ENCODE results near the gene TTLL8.
A peak's percentile ranks its signal among the peaks of the same experiment; 100 is the strongest.
"Not testable (repeated sequence)": the region's sequence is repeated elsewhere in the genome, so short reads cannot be mapped to it uniquely, and the experiment has no call there.

TTLL8 gene

DNA sequence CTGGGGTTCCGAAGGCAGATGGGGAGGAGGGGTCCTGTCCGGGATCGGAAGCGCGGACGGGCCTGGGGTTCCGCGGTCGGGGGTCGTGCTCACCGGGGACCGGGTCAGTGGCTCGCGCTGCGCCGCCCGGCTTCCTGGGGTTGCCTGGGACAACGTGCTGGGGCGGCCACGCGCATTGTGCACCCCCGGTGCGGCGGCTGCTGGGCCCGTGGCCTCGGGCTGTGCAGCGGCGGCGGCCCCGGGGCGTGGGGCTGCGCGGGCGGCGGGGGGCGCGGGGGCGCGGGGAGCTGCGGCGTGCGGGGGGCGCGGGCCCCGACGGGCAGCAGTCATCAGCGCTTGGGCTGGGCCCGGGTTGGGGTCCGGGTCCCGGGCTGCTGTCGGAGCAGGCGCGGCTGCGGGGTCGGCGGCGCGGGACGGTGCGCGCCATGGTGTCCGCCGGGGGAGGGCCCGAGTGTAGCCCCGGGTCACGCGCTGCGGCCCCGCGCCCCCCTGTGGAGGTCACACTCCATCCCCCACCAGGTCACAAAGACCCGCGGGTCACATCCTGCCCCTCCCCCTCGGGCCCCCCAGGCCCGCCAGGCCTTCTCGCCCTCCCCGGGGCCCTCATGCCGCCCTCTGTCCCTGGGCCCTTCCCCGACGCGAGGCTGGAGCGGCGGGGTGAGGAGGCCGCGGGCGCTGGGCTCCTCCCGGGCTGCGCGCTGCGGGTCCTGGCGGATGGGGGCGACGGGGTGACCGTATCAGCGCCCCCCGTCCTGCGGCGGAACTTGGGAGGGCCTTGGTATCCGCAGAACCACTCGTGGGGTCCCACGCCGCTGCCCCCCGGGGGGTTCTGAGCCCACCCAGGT lies at the start of gene TTLL8:
Gene TTLL8, minus strand, starts transcription at position 238 of the 845 bp plus-strand sequence.
- DNase-seq: no peak

DNA sequence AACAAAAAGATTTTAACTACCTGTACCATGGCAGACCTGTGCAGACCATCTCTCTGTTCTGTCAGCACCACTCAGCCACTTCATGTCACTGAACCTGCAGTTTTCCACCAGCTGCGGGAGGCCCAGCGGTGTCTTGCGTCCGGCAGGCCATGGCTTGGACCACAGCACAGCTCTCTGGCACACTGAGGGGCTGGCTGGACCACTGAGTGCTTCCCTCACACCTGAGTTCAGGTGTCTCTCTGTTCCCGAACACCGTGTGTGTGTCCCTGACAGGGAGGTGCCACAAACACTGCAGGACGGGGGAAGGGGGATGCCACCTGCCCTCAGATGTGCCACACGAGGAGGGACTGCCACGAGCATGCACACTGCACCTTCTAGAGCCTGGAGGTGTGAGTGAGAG lies 49.4 kb upstream of the TTLL8 start:
- no peak for DNase-seq

DNA sequence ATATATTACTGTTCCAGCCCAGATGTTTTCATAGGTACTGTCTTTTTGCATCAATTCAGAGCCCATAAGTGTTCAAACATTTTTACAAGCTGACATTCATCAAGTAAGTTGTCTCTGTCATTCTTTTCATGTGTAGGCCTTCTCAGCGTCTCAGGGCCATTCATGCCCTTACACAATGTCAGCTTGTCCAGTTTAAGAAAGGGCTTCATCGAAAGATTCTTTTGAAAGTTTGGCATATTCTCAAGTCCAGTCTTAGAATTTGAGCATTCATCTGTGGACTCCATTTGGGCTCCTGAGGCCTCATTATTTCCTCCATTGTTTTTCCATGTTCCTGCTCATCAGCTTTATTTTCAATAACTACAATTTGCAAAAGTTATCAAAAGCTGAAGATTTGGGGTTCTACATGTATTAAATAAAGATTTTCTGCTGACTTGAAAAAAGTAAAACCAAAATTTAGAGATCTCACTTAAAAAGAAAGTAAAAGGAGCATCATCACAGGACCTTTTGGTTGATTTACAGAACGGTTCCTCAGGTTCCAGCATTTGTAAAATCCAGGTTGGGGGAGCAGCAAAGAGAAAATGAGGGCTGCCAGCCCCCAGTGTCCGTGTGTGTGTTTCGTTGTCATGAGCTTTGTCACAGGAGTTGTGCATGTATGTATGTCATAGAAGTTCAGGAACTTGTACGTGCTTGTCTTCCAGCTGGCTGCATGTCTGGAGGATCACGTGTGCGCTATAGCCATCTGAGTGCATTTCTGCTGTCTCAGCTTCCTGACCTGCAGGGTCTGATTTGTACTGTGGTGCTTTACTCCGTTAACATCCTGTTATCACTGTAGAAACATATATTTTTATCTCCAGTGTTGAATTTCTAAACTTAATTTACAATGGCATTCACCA lies 47.4 kb upstream of the TTLL8 start:
- peak; percentile 15 for DNase-seq

DNA sequence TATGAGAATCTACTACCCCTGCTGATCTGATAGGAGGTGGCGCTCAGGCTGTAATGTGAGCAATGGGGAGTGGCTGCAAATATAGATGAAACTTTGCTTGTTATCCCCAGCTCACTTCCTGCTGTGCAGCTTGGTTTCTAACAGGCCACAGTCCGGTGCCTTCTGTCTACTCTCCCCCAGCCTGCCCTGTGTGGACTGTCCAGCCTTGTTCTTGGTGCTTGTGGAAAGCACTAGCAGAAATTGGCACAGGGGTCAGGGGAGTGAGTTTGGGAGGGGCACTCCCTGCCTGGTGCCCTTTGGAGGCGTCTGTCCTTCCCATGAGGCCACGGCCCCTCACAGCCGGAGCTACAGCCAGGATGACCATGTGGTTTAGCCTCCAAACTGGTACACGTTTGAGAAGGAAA lies 46.0 kb upstream of the TTLL8 start:
- no peak for DNase-seq

DNA sequence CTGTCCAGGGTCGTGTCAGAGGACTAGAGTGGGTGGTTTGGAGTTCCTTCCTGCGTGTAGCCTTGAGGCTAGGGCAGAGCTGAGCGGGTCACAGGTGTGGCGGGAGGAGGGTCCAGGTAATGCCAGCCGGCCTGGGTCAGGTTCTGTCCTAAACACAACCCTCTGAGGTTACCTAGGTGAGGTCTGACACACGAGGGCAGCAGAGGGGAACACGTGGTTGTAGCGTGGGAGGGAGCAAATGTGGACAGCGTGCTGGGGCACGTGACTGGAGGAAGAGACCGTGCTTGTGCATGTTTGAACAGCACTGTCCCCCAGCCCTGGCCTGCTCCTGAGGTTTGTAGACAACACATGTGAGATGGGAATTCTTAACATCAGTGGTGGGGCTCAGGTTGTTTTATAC lies 44.8 kb upstream of the TTLL8 start:
- DNase-seq: no peak

DNA sequence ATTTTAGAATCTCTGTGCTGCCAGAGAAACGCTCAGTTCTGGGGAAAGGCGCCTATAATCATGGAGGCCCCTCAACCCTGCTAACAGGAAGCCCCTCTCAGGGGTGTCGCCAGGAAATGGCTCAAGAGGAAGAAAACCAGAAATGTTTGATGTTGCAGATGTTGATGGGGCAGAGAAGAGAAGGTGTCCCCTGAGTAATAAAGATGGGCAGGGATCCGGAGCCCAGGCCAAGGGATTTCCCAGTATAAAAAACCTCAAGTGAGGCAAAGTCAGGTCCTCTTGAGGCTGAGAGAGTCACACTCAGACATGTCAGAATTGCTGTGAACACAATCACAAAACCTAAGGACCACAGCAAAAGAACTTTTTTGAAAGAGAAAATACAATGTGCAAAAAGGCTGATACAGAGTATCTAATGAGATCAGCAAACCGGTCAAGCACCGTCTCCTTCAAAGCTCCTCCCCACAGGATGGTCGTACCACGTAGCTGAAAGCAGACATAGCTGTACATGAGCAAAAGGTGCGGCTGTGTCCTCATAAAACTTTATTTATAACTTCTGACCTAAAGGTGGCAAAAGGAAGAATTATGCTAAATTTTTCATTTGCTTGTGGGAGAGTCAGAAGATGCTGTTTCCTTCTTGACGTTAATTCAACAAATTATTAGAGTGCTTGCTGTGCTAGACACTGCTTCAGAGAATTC lies 43.9 kb upstream of the TTLL8 start:
- DNase-seq: no peak

DNA sequence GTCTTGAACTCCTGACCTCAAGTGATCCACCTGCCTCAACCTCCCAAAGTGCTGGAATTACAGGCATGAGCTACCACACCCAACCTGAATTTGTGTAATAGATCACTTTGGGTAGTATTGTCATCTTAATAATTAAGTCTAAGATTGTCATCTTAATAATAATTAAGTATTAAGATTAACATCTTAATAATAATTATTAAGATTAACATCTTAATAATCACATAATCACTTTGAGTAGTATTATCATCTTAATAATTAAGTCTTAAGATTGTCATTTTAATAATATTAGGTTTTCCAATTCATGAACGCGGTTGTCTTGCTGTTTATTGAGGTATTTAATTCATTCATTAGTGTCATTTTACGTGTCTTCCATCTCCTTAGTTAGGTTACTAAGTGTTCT lies 40.0 kb upstream of the TTLL8 start:
- DNase-seq: no peak

DNA sequence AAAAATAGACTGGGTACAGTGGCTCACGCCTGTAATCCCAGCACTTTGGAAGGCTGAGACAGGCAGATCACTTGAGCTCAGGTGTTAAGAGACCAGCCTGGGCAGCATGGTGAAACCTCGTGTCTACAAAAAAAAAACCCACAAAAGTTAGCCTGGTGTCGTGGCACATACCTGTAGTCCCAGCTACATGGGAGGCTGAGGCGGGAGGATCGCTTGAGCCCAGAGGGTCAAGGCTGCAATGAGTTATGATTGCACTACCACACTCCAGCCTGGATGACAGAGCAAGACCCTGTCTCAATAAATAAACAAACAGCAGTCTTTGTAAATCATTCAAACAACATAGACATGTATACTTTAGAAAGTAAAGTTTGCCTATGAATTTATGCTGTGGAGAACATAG lies 34.2 kb upstream of the TTLL8 start:
- DNase-seq: no peak

DNA sequence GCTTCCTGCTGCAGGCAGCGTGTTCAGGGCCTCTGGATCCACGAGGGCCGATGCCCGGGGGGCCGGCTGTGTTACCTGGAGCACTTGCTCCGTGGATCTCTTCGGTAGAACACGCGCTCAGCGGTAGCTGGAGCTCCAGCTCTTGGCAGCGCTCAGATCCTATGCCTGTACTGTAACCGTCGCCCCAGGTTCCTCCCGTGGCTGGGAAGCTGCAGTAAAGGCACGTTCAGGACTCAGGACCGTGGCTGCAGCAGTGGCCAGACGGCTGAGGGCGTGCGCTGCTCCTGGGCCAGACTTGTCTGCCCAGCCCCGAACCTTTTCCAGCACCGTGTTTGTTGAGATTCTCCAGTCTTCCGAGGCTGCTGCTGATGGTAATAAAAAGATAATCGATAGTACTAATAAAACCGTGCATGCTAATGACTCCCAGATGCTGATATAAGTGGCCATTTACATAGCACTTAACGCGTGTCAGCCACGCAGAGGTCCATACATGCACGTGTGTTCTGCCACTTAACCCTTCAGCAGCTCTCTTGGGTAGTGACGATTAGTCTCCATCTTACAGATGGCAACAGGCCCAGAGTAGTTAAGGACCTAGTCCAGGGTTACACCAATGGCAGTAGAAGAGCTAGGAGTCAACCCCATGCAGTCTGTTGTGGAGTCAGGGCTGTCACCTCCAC lies 33.1 kb upstream of the TTLL8 start:
- no peak for DNase-seq

DNA sequence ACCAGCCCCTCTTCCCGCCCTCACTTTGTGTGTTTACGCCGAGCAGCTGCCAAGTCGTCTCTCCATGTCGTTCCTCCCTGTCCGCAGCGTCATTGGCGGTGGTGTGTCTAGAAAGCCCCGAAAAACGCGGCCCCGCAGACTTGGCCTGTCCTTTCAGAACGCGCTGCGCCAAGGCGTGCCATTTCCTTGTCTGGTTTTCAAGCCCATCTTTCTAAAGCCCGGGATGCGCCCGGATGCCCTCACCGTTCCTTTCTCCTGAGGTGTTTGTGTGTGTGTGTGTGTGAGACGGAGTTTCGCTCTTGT lies 32.3 kb upstream of the TTLL8 start:
- DNase-seq: no peak

DNA sequence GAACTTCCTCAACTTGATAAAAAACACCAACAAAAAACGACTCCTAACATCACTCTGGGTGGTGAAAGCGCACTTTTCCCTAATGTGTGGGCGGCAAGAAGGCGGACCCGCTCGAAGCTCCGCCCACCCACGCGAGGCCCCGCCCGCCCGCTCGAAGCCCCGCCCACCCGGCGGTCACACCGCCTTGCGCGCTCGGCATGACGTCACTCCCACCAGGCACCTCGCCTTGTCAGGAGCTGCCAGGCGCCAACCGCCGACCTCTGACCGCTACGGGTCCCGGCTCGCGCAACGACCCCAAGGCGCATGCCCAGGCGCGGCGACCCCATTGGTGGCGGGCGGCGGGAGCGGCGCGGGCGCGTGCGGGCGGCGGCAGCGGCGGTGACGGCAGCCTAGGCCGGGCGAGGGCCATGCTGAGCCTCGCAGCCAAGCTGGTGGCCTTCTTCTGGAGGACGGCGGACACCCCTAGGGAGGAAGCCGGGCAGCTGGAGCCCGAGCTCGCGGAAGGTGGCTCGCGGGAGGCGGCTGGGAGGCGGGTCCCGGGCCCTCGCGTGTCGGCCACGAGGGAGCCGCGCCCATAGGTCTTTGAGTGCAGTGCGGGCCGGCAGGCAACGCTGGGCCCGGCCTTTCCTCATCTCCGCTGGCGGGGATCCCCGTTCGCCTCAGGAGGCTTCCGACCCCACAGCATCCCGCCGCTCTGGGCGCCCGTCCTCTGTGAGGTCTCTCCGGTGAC lies 31.7 kb upstream of the TTLL8 start, which contains the start of gene MOV10L1:
Gene MOV10L1, plus strand, starts transcription at position 325 of the 730 bp plus-strand sequence. Its CDS starts 83 bp downstream, at position 408.
- peak; percentile 52 for DNase-seq

DNA sequence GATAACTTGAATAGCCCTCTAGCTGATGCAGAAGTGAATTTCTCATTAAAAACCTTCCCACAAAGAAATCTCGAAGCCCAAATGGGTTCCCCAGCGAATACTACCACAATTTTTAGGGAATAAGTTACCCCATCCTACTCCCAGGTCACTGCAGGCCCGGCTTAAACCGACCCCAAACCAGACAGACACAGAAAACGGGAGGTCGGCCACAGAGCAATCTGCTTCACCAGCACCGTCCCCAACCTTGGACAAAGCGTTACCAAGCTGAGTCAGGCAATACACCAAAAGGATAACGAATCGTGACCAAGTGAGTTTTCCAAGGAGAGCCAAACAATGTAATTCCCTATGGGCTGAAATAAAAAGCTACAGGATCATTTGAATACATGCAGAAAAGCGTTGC lies 31.1 kb upstream of the TTLL8 start:
- no peak for DNase-seq

DNA sequence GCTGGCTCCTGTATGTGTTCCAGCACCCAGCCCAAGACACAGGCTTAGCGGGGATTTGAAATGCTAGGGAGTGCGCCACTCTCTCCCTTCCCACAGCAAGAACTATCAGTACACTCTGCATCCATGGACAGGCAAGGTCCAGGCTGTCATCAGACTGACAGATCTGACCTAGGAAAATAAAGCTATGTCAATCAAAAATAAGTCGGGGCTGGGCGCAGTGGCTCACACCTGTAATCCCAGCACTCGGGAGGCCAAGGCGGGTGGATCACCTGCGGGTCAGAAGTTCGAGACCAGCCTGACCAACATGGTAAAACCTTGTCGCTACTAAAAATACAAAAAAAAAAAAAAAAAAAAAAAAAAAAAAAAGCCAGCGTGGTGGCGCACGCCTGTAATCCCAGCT lies 30.0 kb upstream of the TTLL8 start:
- no peak for DNase-seq

DNA sequence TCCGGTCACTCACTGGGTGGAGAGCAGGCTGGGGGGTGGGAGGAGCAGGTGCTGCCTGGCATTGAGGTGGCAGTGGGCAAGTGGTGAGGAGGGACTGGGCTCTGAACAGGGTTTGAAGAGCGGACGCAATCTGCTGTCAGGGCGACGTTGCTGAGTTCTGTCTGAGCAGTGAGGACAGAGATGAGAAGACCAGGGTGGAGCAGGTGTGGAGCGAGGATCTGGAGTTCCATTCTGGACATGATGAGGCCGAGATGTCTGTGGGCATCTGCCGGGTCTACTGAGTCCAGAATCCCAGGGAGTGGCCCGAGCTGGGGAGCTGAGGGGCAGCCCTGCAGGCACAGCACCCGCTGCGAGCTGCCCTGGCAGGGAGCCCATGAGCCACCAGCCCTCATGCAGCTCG lies 29.5 kb upstream of the TTLL8 start:
- no peak for DNase-seq

DNA sequence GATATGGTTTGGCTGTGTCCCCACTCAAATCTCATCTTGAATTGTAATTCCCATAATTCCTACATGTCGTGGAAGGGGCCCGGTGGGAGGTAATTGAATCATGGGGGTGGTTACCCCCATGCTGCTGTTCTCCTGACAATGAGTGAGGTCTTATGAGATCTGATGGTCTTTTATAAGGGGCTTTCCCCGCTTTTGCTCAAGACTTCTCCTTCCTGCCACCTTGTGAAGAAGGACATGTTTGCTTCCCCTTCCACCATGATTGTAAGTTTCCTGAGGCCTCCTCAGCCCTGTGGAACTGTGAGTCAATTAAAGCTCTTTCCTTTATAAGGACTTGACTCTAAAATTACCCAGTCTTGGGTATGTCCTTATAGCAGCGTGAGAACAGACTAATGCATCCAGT lies 28.9 kb upstream of the TTLL8 start:
- DNase-seq: not testable (repeated sequence)

DNA sequence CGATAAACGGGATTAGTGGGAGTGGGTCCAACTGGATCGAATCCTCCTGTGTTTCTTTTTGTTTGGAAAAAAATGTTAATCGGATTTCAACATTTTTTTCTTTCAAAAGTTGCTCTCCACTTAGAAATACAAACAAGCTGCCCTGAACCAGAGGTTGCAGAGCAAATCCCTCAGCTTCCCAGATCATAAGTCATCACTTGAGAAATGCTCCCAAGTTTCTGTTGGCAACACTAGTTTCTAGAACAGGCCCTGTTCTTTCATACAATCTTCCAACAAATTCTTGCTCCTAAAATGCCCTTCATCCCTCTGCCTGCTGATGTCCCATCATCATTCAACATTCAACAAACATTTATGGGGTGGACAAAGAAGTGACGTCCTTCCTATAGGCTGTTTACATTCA lies 28.4 kb upstream of the TTLL8 start:
- DNase-seq: no peak

DNA sequence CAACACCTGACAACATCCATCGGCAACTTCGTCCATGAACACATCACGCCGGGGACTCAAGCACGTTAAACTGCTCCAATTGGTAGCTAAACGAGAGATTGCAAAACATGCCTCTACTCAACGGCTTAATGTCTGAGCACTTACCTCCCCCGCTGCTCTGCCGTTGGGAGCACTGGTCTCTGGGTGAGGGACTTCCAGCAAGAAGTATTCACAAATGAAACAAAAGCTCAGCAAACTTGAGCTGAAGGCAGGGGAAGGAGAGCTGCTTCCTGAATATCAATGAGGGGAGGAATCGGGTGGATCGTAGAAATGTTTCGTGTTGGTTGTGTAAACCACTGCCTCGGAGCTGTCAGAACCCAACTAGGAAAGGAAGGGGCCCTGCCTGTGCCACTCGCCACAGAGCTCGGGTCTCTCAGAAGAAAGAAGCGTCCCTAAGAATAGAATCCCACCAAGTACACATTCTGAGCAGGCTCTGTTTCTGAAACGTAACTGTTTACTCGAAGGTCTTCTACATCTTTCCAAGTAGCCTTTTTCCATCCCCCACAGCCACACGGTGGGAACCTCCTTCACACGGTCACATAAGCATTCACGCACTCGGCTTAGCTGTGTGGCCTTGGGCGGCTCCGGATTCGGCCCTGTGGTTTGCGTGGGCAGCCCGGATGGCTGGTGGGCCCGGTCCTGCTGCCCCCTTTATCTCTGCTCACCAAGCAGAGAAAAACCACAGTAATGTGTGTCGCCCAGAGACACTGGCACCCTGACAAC lies 27.3 kb upstream of the TTLL8 start, which contains the start of gene MLC1:
Gene MLC1, minus strand, starts transcription at position 216 of the 762 bp plus-strand sequence. CDS start 524 bp downstream, outside the sequence.
- peak; percentile 14 for DNase-seq

DNA sequence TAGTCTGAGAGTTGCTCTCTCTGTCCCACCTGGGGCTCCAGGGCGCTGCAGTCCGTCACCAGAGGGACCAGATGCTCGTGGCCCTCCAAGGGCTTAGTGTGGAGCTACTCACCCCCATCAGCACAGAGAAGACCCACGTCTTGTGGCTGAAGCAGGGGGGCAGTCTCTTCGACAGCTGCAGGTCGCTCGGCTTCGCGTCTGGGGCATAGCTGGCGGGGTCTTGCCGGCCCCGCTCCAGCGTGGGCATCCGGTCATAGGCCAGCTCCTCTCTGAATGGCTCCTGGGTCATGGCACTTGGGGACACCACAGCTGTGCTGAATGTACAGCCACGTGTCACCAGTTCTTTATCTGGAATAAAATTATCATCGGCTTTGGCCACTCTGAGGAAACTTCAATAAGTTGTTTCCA lies 26.5 kb upstream of the TTLL8 start:
- DNase-seq: no peak

DNA sequence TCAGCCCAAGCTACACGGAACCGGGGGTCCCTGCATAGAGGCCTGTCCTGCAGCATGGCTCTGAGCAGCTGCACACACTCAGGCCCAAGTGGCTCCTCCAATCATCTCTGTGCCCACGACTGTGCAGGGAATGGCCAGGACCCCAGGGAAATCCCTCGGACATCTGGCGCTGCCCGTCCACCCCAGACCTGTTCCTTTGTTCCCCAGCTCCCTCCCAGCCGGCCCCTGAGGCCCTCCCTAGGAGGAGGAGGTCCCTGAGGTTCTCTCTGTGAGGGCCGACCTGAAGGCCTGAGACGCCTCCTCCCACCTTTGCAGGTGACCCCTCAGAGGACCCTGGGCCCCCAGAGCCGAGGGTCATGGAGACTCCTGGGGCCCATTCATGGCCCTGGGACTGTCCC lies 26.0 kb upstream of the TTLL8 start:
- DNase-seq: no peak

DNA sequence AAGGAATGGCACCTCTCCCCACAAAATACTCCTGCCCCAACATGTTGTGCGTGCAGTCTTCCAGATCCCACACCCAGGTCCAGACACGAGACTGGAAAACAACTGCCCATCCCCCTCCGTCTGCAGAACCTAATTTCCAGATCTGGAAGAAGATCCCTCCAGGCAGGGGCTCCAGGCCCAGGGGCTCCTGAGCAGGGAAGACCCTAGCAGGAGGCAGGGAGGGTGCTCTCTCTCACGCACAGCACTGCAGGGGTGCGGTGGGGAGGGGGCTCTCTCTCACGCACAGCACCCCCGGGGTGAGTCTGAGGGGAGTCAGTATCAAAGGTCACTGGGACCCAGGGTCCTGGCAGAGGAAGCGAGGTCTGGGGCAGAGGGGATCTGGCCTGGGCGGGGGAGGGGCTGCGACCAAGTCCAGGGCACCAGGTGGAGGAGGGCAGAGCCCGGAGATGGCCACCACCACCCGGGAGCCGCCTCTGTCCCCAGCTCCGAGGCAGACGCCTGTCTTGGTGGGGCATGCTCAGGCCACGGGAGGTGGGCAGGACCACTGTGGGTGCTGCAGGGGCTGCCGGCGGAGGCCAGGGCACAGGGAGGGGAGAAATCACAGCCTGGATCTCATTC lies 25.5 kb upstream of the TTLL8 start:
- DNase-seq: no peak

DNA sequence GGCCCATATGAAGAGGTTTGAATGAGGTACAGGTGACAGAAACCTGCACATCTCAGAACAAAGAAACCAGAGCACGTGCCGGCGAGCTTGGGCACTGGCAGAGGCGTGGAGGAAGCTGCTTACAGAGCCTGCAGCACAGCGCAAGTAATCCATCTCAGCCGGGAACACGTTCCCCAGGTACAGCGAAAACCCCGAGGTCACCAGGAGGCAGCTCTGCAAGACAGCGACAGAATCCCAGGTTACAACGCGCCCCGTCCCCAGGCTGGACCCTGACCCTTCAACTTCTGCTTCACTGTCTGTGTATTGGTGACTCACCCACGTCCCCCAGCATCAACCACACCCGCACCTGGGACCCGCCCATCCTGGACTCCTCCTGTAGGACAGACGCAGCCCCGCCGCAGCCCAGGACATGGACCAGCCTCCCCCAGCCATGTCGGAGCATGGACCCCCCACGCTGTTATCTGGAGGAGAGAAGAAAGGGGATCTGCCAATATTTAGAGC lies 24.9 kb upstream of the TTLL8 start:
- no peak for DNase-seq
